Parathyroid adenoma (tissue), 2 donors: ENCODE measurements around the gene UNCX.

Experiments used
- H2AFZ ChIP-seq: fragments of 300-600 bp; sonication (generic); one replicate; pipeline ENCODE4 v1.7.0; 2017; ENCODE audit warnings: antibody characterized with exemption, mild to moderate bottlenecking
- H3K27ac ChIP-seq: fragments of 300-600 bp; sonication (generic); one replicate; pipeline ENCODE4 v1.7.0; 2017
- H3K27me3 ChIP-seq: fragments of 300-600 bp; sonication (generic); one replicate; pipeline ENCODE4 v1.7.0; 2017; ENCODE audit warnings: low read length; ENCODE audit not compliant: control insufficient read depth, insufficient read depth
- H3K36me3 ChIP-seq: fragments of 300-600 bp; sonication (generic); one replicate; pipeline ENCODE4 v1.7.0; 2017; ENCODE audit warnings: low read length; ENCODE audit not compliant: control insufficient read depth, insufficient read depth
- H3K4me1 ChIP-seq: fragments of 300-600 bp; sonication (generic); one replicate; pipeline ENCODE4 v1.7.0; 2017; ENCODE audit warnings: control low read depth
- H3K4me2 ChIP-seq: fragments of 300-600 bp; sonication (generic); one replicate; pipeline ENCODE4 v1.7.0; 2017; ENCODE audit warnings: low read length
- H3K4me3 ChIP-seq: fragments of 300-600 bp; sonication (generic); one replicate; pipeline ENCODE4 v1.7.0; 2017; ENCODE audit warnings: low read depth, low read length
- H3K79me2 ChIP-seq: fragments of 300-600 bp; sonication (generic); one replicate; pipeline ENCODE4 v1.7.0; 2017; ENCODE audit warnings: control low read depth
- H3K9ac ChIP-seq: fragments of 300-600 bp; sonication (generic); one replicate; pipeline ENCODE4 v1.7.0; 2017; ENCODE audit warnings: mild to moderate bottlenecking
- H3K9me3 ChIP-seq: fragments of 300-600 bp; sonication (generic); one replicate; pipeline ENCODE4 v1.7.0; 2017; ENCODE audit warnings: low read length; ENCODE audit not compliant: control insufficient read depth
- TF ChIP-seq, protein P1 (sequence below): fragments of 300-600 bp; sonication (generic); IDR thresholded peaks from one replicate; pipeline ENCODE4 v1.7.0; 2017; ENCODE audit warnings: antibody characterized with exemption, mild to moderate bottlenecking
- donor health status: primary hyperparathyroidism.

The UNCX gene

DNA sequence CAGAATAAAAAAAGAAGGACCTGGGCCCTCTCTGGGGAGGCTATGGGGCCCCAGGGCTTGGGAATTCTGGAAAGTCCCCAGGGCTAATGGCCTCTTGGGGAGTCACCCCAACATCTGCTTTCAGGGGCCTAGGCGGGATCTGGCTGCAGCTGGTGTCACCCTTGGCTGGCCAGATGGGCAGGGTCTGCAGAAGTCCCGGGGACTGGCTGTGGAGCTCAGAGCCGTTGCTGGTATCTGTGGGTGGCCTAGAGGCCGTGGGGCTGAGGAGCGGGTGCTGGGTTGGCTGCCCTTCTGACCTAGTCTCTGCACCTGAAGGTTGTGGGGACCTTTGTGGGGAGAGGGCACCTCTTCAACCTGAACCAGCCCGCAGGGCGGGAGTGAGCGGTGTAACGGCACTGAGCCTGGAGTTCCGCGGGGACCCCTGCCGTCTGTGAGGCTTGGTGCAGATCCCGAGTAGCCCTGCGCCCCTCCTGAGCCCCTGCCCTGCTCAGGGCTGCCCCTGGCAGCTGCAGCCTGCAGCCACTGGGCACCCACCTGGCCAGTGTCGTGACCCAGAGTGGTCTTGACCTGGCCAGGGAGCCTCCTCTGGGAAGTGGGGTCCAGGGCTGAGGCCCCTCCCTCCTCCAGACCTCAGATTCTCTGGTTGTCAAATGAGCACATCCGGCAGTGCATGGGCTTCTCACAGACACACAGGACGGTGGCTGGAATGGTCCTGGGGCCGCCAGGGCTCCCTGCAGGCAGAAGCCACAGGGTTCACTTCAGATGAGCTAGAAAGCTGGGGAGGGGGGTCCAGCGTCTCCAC lies 51.5 kb downstream of the UNCX start:
- no peak overlapping the region for H3K4me2 ChIP-seq
- H3K9me3 ChIP-seq, result no peaks in the 10 kb centered on the region
- no peaks in the 10 kb centered on the region for H3K36me3 ChIP-seq
- no peaks in the 10 kb centered on the region for H3K27me3 ChIP-seq
- H3K27ac ChIP-seq, result no peak overlapping the region
- H2AFZ ChIP-seq, result no peak overlapping the region
- TF ChIP-seq, protein P1, sequence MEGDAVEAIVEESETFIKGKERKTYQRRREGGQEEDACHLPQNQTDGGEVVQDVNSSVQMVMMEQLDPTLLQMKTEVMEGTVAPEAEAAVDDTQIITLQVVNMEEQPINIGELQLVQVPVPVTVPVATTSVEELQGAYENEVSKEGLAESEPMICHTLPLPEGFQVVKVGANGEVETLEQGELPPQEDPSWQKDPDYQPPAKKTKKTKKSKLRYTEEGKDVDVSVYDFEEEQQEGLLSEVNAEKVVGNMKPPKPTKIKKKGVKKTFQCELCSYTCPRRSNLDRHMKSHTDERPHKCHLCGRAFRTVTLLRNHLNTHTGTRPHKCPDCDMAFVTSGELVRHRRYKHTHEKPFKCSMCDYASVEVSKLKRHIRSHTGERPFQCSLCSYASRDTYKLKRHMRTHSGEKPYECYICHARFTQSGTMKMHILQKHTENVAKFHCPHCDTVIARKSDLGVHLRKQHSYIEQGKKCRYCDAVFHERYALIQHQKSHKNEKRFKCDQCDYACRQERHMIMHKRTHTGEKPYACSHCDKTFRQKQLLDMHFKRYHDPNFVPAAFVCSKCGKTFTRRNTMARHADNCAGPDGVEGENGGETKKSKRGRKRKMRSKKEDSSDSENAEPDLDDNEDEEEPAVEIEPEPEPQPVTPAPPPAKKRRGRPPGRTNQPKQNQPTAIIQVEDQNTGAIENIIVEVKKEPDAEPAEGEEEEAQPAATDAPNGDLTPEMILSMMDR, result no peak
- H3K4me3 ChIP-seq, result no peak overlapping the region
- H3K4me1 ChIP-seq, result no peaks in the 10 kb centered on the region
- no peaks in the 10 kb centered on the region for H3K79me2 ChIP-seq
- H3K9ac ChIP-seq, result no peak overlapping the region

DNA sequence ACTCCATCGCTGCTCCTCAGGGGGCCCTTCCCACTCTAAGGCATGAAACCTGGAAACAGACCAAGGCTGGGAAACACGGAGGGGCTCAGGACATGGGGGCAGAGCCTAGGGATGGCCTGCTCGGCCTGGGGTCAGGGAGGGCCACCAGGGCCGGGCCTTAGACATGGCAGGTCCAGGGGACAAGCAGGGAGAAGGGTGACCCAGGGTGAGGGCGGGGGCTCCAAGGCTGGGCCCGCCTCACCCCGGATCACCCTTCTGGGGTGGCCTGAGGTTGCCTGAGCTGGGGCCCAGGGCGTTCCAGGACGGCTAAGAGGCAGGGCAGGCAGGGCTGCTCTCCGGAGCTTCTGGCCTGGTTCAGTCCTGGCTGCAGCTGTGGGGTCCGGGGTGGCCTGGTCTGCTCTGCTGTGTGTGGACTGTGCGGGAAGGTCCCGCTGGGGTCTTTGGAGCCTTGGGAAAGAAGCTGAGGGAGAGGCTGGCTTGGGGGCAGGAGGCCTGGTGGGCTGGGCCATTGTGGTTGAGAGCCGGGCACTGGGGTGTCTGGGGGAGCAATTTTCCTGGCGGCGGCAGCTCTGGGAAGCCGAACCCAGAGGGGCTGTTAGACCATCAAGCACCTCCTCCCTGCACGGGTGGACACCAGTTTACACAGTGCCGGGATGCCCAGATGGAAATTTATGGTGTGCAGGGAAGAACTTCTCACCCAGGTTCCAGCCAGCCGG lies 52.2 kb downstream of the UNCX start:
- TF ChIP-seq, protein P1, result no peak
- H3K4me1 ChIP-seq, result no peaks in the 10 kb centered on the region
- H3K4me2 ChIP-seq, result no peak overlapping the region
- no peak overlapping the region for H3K27ac ChIP-seq
- H3K36me3 ChIP-seq, result no peaks in the 10 kb centered on the region
- no peaks in the 10 kb centered on the region for H3K27me3 ChIP-seq
- no peaks in the 10 kb centered on the region for H3K79me2 ChIP-seq
- no peak overlapping the region for H3K4me3 ChIP-seq
- H2AFZ ChIP-seq, result no peak overlapping the region
- no peak overlapping the region for H3K9ac ChIP-seq
- no peaks in the 10 kb centered on the region for H3K9me3 ChIP-seq

DNA sequence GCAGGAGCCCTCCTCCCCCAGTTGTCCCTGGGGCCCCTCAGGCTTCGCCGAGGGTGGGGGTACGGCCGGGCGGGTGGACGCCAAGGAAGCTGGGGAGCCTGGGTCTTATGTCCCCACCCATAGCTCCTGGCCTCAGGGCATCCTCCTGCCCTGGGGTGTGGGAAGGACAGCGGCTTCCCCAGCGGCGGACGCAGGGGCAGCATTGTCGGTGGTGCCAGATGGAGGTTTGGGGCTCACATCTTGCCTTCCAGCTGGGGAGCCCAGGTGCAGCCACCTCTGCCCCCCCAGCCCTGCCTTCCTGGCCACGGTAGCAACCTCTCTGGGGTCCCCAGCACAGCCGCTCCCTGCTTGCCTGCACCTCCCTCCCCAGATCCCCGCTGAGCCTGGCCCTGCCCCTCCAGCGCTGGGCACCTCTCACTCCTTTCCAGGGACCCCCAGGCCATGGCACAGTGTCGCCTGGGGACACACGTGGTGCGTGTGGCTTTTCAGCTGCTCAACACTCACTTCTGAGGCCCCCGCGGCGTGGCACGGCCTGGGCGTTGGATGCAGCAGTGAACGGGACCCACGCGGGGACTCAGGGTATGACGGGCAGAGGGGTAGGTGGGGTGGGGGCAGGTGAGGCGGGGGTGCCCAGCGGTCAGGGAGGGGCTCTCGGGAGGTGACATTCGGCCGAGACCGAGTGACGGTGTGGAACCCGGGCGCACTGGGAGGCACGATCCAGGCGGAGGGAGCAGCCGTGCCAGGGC lies 53.1 kb downstream of the UNCX start:
- Histone ChIP-seq H3K27me3 (no peaks in the 10 kb centered on the region), H2AFZ (no peak overlapping the region), H3K4me2 (no peak overlapping the region), H3K4me1 (no peaks in the 10 kb centered on the region), H3K4me3 (no peak overlapping the region), H3K79me2 (no peaks in the 10 kb centered on the region), H3K9me3 (no peaks in the 10 kb centered on the region), H3K27ac (no peak overlapping the region), H3K36me3 (no peaks in the 10 kb centered on the region), H3K9ac (no peak overlapping the region)
- TF ChIP-seq, protein P1, result no peak
